H9 (cell line): ENCODE measurements around the gene SPTA1. TPM values are rescaled to one million over a fixed set of nuclear protein-coding genes. Genes with fewer than 3 reads are reported as not detected.

Experiments
- DNase-seq: peaks from one replicate; pipeline ENCODE4 v3.0.0-alpha.2; 2017
- H2AFZ ChIP-seq: one replicate; pipeline ENCODE4 v1.6.1; 2013; ENCODE audit warnings: mild to moderate bottlenecking, low read length, control low read depth, moderate library complexity
- H2AK5ac ChIP-seq: 2 replicates; pipeline ENCODE4 v1.6.1; 2013; ENCODE audit warnings: low read length, control low read depth, mixed read lengths; ENCODE audit not compliant: insufficient read length
- H2BK120ac ChIP-seq: one replicate; pipeline ENCODE4 v1.6.1; 2013; ENCODE audit warnings: low read depth, mild to moderate bottlenecking, low read length, control low read depth, inconsistent platforms; ENCODE audit not compliant: poor library complexity, severe bottlenecking
- H2BK12ac ChIP-seq: 2 replicates; pipeline ENCODE4 v1.6.1; 2013; ENCODE audit warnings: low read length, control low read depth, mixed read lengths, low read depth; ENCODE audit not compliant: insufficient read length
- H2BK15ac ChIP-seq: 2 replicates; pipeline ENCODE4 v1.6.1; 2013; ENCODE audit warnings: low read depth, low read length, control low read depth
- H2BK20ac ChIP-seq: one replicate; pipeline ENCODE4 v1.6.1; 2013; ENCODE audit warnings: low read depth, mild to moderate bottlenecking, low read length, control low read depth, inconsistent platforms; ENCODE audit not compliant: poor library complexity, severe bottlenecking
- H2BK5ac ChIP-seq: 2 replicates; pipeline ENCODE4 v1.6.1; 2013; ENCODE audit warnings: low read length, control low read depth, mixed read lengths; ENCODE audit not compliant: insufficient read length
- H3K14ac ChIP-seq: 2 replicates; pipeline ENCODE4 v1.6.1; 2013; ENCODE audit warnings: low read length, control low read depth; ENCODE audit not compliant: insufficient read depth
- H3K18ac ChIP-seq: 2 replicates; pipeline ENCODE4 v1.6.1; 2013; ENCODE audit warnings: low read depth, mild to moderate bottlenecking, mixed read lengths, low read length, control low read depth; ENCODE audit not compliant: insufficient read length
- H3K23ac ChIP-seq: 2 replicates; pipeline ENCODE4 v1.6.1; 2013; ENCODE audit warnings: low read length, control low read depth, mixed read lengths, low read depth; ENCODE audit not compliant: insufficient read length
- H3K23me2 ChIP-seq: 2 replicates; pipeline ENCODE4 v1.6.1; 2013; ENCODE audit warnings: low read depth, mild to moderate bottlenecking, mixed read lengths, low read length, control low read depth; ENCODE audit not compliant: insufficient read length, poor library complexity, severe bottlenecking
- H3K27ac ChIP-seq: 2 replicates; pipeline ENCODE4 v1.5.1; 2013; ENCODE audit warnings: low read length, control low read depth, mixed read lengths, low read depth; ENCODE audit not compliant: insufficient read length
- H3K27me3 ChIP-seq: 2 replicates; pipeline ENCODE4 v1.6.1; 2013; ENCODE audit warnings: low read length, control low read depth, inconsistent platforms; ENCODE audit not compliant: insufficient read depth
- H3K4ac ChIP-seq: 2 replicates; pipeline ENCODE4 v1.6.1; 2013; ENCODE audit warnings: low read depth, mild to moderate bottlenecking, control low read depth, inconsistent platforms, low read length, moderate library complexity
- H3K4me1 ChIP-seq: 2 replicates; pipeline ENCODE4 v1.6.1; 2013; ENCODE audit warnings: low read length, control low read depth, inconsistent platforms; ENCODE audit not compliant: insufficient read depth
- H3K4me2 ChIP-seq: 2 replicates; pipeline ENCODE4 v1.6.1; 2013; ENCODE audit warnings: low read length, control low read depth, mixed read lengths; ENCODE audit not compliant: insufficient read length, insufficient read depth
- H3K56ac ChIP-seq: 2 replicates; pipeline ENCODE4 v1.6.1; 2013; ENCODE audit warnings: low read depth, mild to moderate bottlenecking, mixed read lengths, low read length, control low read depth; ENCODE audit not compliant: insufficient read length
- H3K79me1 ChIP-seq: 2 replicates; pipeline ENCODE4 v1.6.1; 2013; ENCODE audit warnings: low read depth, mild to moderate bottlenecking, moderate library complexity, low read length, control low read depth, inconsistent platforms; ENCODE audit not compliant: insufficient read depth, poor library complexity, severe bottlenecking
- H3K79me2 ChIP-seq: 2 replicates; pipeline ENCODE4 v1.6.1; 2013; ENCODE audit warnings: low read length, control low read depth, inconsistent platforms; ENCODE audit not compliant: insufficient read depth
- H3K9ac ChIP-seq: 2 replicates; pipeline ENCODE4 v1.6.1; 2013; ENCODE audit warnings: low read length, control low read depth, mixed read lengths; ENCODE audit not compliant: insufficient read length; ENCODE audit errors: extremely low read depth
- H3K9me3 ChIP-seq: one replicate; pipeline ENCODE4 v1.6.1; 2013; ENCODE audit warnings: low read depth, low read length, inconsistent platforms; ENCODE audit not compliant: control insufficient read depth
- H3T11ph ChIP-seq: one replicate; pipeline ENCODE4 v1.6.1; 2013; ENCODE audit warnings: mild to moderate bottlenecking, low read length, control low read depth, inconsistent platforms
- H4K20me1 ChIP-seq: one replicate; pipeline ENCODE4 v1.6.1; 2013; ENCODE audit not compliant: control insufficient read depth, insufficient read length, insufficient read depth
- H4K5ac ChIP-seq: 2 replicates; pipeline ENCODE4 v1.6.1; 2013; ENCODE audit warnings: low read depth, mild to moderate bottlenecking, mixed read lengths, low read length, control low read depth; ENCODE audit not compliant: insufficient read length
- H4K8ac ChIP-seq: replicated peaks from 2 replicates; pipeline ENCODE4 v1.6.1; 2013; ENCODE audit warnings: low read length, control low read depth, mixed read lengths, low read depth; ENCODE audit not compliant: insufficient read length
- H4K91ac ChIP-seq: 2 replicates; pipeline ENCODE4 v1.6.1; 2013; ENCODE audit warnings: low read depth, mild to moderate bottlenecking, moderate library complexity, mixed read lengths, low read length, control low read depth; ENCODE audit not compliant: insufficient read length
- H3K27ac Mint-ChIP-seq, 3 experiments: 2 replicates in 2 of 3; 3 replicates in 1 of 3; pipeline ENCODE4 v1.8.0; 2020 to 2021; ENCODE audit warnings: mixed read lengths in 3 of 3, mild to moderate bottlenecking in 1 of 3, moderate library complexity in 1 of 3
- H3K27me3 Mint-ChIP-seq: 2 replicates; pipeline ENCODE4 v1.8.0; 2021; ENCODE audit warnings: low read depth, mild to moderate bottlenecking, moderate library complexity, mixed read lengths
- H3K36me3 Mint-ChIP-seq, 3 experiments: 2 replicates in 2 of 3; 3 replicates in 1 of 3; pipeline ENCODE4 v1.8.0; 2020 to 2021; ENCODE audit warnings: low read depth in 3 of 3, mixed read lengths in 3 of 3; ENCODE audit not compliant: insufficient read depth in 1 of 3
- H3K4me1 Mint-ChIP-seq, 2 experiments: 2 replicates each; pipeline ENCODE4 v1.8.0; 2020; ENCODE audit warnings: mixed read lengths in 2 of 2
- H3K4me3 Mint-ChIP-seq, 2 experiments: 2 replicates in 1 of 2; 3 replicates in 1 of 2; pipeline ENCODE4 v1.8.0; 2020 to 2021; ENCODE audit warnings: mild to moderate bottlenecking in 2 of 2, mixed read lengths in 2 of 2, moderate library complexity in 1 of 2
- H3K9me3 Mint-ChIP-seq, 2 experiments: 2 replicates in 1 of 2; 3 replicates in 1 of 2; pipeline ENCODE4 v1.8.0; 2020; ENCODE audit warnings: mild to moderate bottlenecking in 2 of 2, mixed read lengths in 2 of 2, moderate library complexity in 1 of 2
- WGBS: extraction: QIAGEN DNeasy Blood & Tissue Kit; methylation state at CpG from one replicate; pipeline ENCODE4 v1.1.7; 2013; ENCODE audit warnings: missing lambda C conversion rate, low lambda C conversion rate, mixed read lengths; ENCODE audit not compliant: insufficient read length; ENCODE audit errors: extremely low coverage; 5-methylcytosine and 5-hydroxymethylcytosine counted together
- total RNA-seq: library from RNA; stranded (reverse); gene quantifications from 2 replicates; pipeline ENCODE4 v1.2.1, GENCODE V29; 2021
- TF ChIP-seq, protein P1 (sequence below): fragments of 200-600 bp; sonication (generic); conservative IDR thresholded peaks from 3 replicates; pipeline ENCODE4 v1.8.0; 2021; ENCODE audit warnings: antibody characterized with exemption, mild to moderate bottlenecking

SPTA1 gene
- total RNA-seq, 1 experiment from 2014 or later: not detected

DNA sequence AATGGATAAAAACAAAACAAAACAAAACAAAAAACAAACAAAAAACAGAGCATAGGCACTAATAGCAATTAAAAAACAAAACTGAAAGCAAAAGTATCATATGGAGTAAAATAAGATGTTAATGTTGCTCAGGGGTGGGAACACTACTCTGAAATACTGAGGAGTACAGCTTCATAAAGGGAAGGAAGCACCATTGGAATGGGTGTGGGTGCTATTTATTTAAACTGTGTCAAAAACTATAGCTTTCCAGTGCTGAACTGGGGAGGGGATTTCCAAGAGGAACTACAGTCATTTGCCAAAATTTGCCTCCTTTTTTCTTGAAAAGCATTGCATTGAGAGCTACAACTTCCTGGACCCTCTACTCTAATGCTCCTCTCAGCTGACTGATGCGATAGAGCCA lies 40.0 kb downstream of the SPTA1 start:
- no peaks in the 10 kb centered on the region for H3K9me3 ChIP-seq
- TF ChIP-seq, protein P1, sequence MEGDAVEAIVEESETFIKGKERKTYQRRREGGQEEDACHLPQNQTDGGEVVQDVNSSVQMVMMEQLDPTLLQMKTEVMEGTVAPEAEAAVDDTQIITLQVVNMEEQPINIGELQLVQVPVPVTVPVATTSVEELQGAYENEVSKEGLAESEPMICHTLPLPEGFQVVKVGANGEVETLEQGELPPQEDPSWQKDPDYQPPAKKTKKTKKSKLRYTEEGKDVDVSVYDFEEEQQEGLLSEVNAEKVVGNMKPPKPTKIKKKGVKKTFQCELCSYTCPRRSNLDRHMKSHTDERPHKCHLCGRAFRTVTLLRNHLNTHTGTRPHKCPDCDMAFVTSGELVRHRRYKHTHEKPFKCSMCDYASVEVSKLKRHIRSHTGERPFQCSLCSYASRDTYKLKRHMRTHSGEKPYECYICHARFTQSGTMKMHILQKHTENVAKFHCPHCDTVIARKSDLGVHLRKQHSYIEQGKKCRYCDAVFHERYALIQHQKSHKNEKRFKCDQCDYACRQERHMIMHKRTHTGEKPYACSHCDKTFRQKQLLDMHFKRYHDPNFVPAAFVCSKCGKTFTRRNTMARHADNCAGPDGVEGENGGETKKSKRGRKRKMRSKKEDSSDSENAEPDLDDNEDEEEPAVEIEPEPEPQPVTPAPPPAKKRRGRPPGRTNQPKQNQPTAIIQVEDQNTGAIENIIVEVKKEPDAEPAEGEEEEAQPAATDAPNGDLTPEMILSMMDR: no peak
- no peak overlapping the region for H2AK5ac ChIP-seq
- H2BK20ac ChIP-seq: no peak overlapping the region
- H3K36me3 Mint-ChIP-seq: no peaks in the 10 kb centered on the region
- no peak overlapping the region for H3K4ac ChIP-seq
- no peak overlapping the region for H2BK15ac ChIP-seq
- WGBS: no CpG with 5 or more reads among the region's 1 CpG
- no peak overlapping the region for H4K5ac ChIP-seq
- no peaks in the 10 kb centered on the region for H3K4me1 ChIP-seq
- H3K4me1 Mint-ChIP-seq: no peaks in the 10 kb centered on the region
- no peaks in the 10 kb centered on the region for H3K79me2 ChIP-seq
- no peak overlapping the region for H4K8ac ChIP-seq
- H3K27ac ChIP-seq: no peak overlapping the region
- H4K91ac ChIP-seq: no peak overlapping the region
- no peak overlapping the region for H3K9ac ChIP-seq
- H3K4me2 ChIP-seq: no peak overlapping the region
- H2BK5ac ChIP-seq: no peak overlapping the region
- H3K23ac ChIP-seq: no peak overlapping the region
- H4K20me1 ChIP-seq: no peaks in the 10 kb centered on the region
- no peak overlapping the region for H3T11ph ChIP-seq
- H3K79me1 ChIP-seq: no peaks in the 10 kb centered on the region
- H3K56ac ChIP-seq: no peak overlapping the region
- H3K18ac ChIP-seq: no peak overlapping the region
- no peaks in the 10 kb centered on the region for H3K27me3 Mint-ChIP-seq
- no peak for DNase-seq
- no peaks in the 10 kb centered on the region for H3K23me2 ChIP-seq
- no peak overlapping the region for H2BK12ac ChIP-seq
- H3K4me3 Mint-ChIP-seq: no peak overlapping the region
- H3K27me3 ChIP-seq: no peaks in the 10 kb centered on the region
- no peak overlapping the region for H3K27ac Mint-ChIP-seq
- H3K9me3 Mint-ChIP-seq: no peaks in the 10 kb centered on the region
- H2AFZ ChIP-seq: no peak overlapping the region
- H3K14ac ChIP-seq: no peak overlapping the region
- H2BK120ac ChIP-seq: no peak overlapping the region
